Neuron (in vitro differentiated cells): Measurements from ENCODE around the gene C2.

Experiments used
- H2AFZ ChIP-seq: one replicate; pipeline ENCODE4 v1.6.1; 2013; ENCODE audit warnings: low read depth, mild to moderate bottlenecking, inconsistent platforms, low read length, moderate library complexity
- H3K27me3 ChIP-seq: one replicate; pipeline ENCODE4 v1.6.1; 2013; ENCODE audit warnings: low read length; ENCODE audit not compliant: insufficient read depth
- H3K36me3 ChIP-seq: one replicate; pipeline ENCODE4 v1.6.1; 2013; ENCODE audit warnings: low read length; ENCODE audit not compliant: insufficient read depth
- H3K4me1 ChIP-seq: one replicate; pipeline ENCODE4 v1.6.1; 2013; ENCODE audit warnings: low read length; ENCODE audit not compliant: insufficient read depth
- H3K4me3 ChIP-seq: 2 replicates; pipeline ENCODE4 v1.5.1; 2013; ENCODE audit warnings: mild to moderate bottlenecking, low read length, moderate library complexity
- H3K9me3 ChIP-seq: one replicate; pipeline ENCODE4 v1.6.1; 2013; ENCODE audit warnings: low read length

C2 gene

GRCh38 chr6:31945507-31946369 lies 18.2 kb downstream of the C2 start, which contains the start of gene CFB:
Gene CFB (plus strand): TSS chr6:31946095. CDS start chr6:31946222, 127 bp downstream.
- Histone ChIP-seq H3K4me1 (peaks cover 10% of the 10 kb centered on the region), H2AFZ (no peak within 1 kb of the TSS), H3K9me3 (no peaks in the 10 kb centered on the region), H3K27me3 (no peaks in the 10 kb centered on the region), H3K36me3 (peaks cover 4% of the 10 kb centered on the region), H3K4me3 (no peak within 1 kb of the TSS)

DNA sequence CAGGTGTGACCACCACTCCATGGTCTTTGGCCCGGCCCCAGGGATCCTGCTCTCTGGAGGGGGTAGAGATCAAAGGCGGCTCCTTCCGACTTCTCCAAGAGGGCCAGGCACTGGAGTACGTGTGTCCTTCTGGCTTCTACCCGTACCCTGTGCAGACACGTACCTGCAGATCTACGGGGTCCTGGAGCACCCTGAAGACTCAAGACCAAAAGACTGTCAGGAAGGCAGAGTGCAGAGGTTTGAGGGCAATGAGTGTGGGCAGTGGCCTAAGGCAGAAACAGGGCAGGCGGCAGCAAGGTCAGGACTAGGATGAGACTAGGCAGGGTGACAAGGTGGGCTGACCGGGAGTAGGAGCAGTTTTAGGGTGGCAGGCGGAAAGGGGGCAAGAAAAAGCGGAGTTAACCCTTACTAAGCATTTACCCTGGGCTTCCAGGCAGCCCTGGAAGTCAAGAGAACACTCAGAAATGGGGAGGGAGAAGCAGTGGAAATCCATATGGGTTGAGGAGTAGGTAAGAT lies 18.9 kb downstream of the C2 start:
- Histone ChIP-seq H3K4me1 (peaks cover 10% of the 10 kb centered on the region), H2AFZ (no peak overlapping the region), H3K36me3 (peaks cover 10% of the 10 kb centered on the region), H3K9me3 (no peaks in the 10 kb centered on the region), H3K4me3 (no peak overlapping the region), H3K27me3 (no peaks in the 10 kb centered on the region)

GRCh38 chr6:31947070-31947675 lies 19.7 kb downstream of the C2 start:
- Histone ChIP-seq H3K4me1 (peaks cover 10% of the 10 kb centered on the region), H3K4me3 (no peak overlapping the region), H3K9me3 (no peaks in the 10 kb centered on the region), H3K27me3 (no peaks in the 10 kb centered on the region), H2AFZ (no peak overlapping the region), H3K36me3 (peaks cover 18% of the 10 kb centered on the region)

DNA sequence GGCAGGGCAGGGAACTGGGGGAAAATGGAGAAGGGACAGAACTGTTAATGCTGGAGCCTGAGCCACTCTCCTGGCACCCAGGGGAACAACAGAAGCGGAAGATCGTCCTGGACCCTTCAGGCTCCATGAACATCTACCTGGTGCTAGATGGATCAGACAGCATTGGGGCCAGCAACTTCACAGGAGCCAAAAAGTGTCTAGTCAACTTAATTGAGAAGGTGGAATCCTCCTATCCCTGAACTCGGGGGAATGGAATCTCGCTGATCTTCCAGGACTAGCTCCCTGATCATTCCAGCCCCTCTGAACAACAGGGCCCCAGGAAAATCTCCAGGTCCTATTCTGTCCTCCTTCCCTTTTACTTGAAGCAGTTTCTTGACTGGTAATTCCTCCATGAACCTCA lies 20.3 kb downstream of the C2 start:
- no peaks in the 10 kb centered on the region for H3K27me3 ChIP-seq
- H3K4me3 ChIP-seq, result no peak overlapping the region
- peaks cover 25% of the 10 kb centered on the region for H3K36me3 ChIP-seq
- peaks cover 10% of the 10 kb centered on the region for H3K4me1 ChIP-seq
- no peaks in the 10 kb centered on the region for H3K9me3 ChIP-seq
- H2AFZ ChIP-seq, result no peak overlapping the region

DNA sequence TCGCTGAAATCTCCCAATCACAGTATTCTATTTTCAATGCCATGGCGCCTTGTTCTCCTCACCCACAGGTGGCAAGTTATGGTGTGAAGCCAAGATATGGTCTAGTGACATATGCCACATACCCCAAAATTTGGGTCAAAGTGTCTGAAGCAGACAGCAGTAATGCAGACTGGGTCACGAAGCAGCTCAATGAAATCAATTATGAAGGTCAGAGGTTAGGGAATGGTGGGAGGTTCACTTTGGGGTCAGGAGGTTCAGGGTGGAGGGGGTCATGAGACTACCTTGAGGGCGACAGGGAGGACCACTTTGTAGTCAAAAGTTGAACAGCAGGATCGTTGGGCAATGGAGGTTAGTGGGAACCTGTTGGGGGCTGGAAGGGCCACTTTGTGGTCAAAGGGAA lies 20.8 kb downstream of the C2 start:
- Histone ChIP-seq H3K27me3 (no peaks in the 10 kb centered on the region), H3K9me3 (no peaks in the 10 kb centered on the region), H3K36me3 (peaks cover 29% of the 10 kb centered on the region), H3K4me1 (peaks cover 10% of the 10 kb centered on the region), H3K4me3 (no peak overlapping the region), H2AFZ (no peak overlapping the region)

DNA sequence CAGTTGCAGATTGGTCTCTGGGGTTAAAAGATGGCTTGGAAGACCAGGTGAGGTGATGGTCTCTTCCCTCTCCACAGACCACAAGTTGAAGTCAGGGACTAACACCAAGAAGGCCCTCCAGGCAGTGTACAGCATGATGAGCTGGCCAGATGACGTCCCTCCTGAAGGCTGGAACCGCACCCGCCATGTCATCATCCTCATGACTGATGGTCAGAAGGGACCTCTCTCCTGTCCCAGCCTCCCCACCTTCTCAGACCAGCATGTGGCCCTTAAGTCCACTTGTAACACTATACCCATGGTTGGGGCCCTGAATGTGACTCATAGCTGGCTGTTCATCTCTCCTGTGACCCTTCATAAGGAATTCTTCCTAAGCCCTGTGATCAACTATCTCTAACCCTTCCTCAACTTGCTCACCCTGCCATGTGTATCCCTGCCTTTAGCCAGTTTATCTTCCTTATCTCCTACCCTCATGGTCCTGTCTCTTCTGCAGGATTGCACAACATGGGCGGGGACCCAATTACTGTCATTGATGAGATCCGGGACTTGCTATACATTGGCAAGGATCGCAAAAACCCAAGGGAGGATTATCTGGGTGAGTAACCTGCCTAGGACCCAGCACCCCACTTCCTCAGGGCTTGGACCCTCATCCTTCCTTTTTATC lies 21.4 kb downstream of the C2 start:
- H3K4me3 ChIP-seq, result no peak overlapping the region
- H3K27me3 ChIP-seq, result no peaks in the 10 kb centered on the region
- H2AFZ ChIP-seq, result no peak overlapping the region
- peaks cover 10% of the 10 kb centered on the region for H3K4me1 ChIP-seq
- H3K9me3 ChIP-seq, result no peaks in the 10 kb centered on the region
- H3K36me3 ChIP-seq, result peaks cover 34% of the 10 kb centered on the region

GRCh38 chr6:31949926-31950548 lies 22.5 kb downstream of the C2 start:
- no peak overlapping the region for H3K4me3 ChIP-seq
- H3K9me3 ChIP-seq, result no peaks in the 10 kb centered on the region
- H3K4me1 ChIP-seq, result peaks cover 10% of the 10 kb centered on the region
- H2AFZ ChIP-seq, result no peak overlapping the region
- no peaks in the 10 kb centered on the region for H3K27me3 ChIP-seq
- H3K36me3 ChIP-seq, result peaks cover 46% of the 10 kb centered on the region

DNA sequence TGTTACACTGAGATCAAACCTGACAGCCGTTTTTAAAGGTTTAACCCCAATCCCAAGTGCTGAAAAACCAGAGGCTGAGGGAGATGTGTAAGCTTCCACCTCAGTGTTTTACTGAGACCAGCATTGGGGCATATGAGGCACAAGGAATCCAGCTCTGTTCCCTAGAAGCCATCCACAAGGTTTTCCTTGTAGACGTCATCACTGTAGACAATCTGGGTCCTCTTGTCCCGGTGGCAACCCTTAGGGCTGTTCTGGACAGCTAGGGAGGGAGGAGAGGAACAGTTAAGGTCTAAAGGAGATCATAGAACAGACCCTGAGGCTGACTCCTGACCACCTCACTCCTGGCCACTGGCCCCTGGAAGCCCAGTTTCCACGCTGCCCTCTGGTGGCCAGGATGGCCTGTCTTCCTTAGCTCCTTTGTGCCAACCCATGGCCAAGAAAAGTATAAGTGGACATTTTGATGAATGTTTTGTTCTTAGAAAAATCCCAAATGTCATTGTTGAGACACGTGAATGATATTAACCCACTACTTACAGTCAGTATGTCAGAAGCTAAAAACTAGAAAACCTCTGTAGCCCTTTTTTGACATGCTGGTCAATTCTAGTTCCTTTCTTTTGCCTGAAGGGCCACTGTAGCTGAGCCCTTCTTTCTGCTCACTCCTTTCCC lies 24.8 kb downstream of the C2 start:
- Histone ChIP-seq H3K27me3 (no peaks in the 10 kb centered on the region), H2AFZ (no peak overlapping the region), H3K4me1 (no peaks in the 10 kb centered on the region), H3K4me3 (no peak overlapping the region), H3K9me3 (no peaks in the 10 kb centered on the region), H3K36me3 (peaks cover 66% of the 10 kb centered on the region)

- Histone ChIP-seq H3K4me1 (peaks cover 3% of the 10 kb centered on the region), H3K4me3 (no peak overlapping the region), H3K9me3 (no peaks in the 10 kb centered on the region), H3K36me3 (peaks cover 66% of the 10 kb centered on the region), H2AFZ (no peak overlapping the region), H3K27me3 (no peaks in the 10 kb centered on the region)
These were observed 25.4 kb downstream of the C2 start for GRCh38 chr6:31952890-31953289.

GRCh38 chr6:31954511-31954910 lies 27.0 kb downstream of the C2 start:
- H3K27me3 ChIP-seq, result no peaks in the 10 kb centered on the region
- H3K4me3 ChIP-seq, result no peak overlapping the region
- H3K9me3 ChIP-seq, result no peaks in the 10 kb centered on the region
- H3K4me1 ChIP-seq, result peaks cover 12% of the 10 kb centered on the region
- H3K36me3 ChIP-seq, result peaks cover 66% of the 10 kb centered on the region
- no peak overlapping the region for H2AFZ ChIP-seq

- no peaks in the 10 kb centered on the region for H3K27me3 ChIP-seq
- peaks cover 18% of the 10 kb centered on the region for H3K4me1 ChIP-seq
- peaks cover 66% of the 10 kb centered on the region for H3K36me3 ChIP-seq
- H3K4me3 ChIP-seq, result no peak overlapping the region
- no peak overlapping the region for H2AFZ ChIP-seq
- no peaks in the 10 kb centered on the region for H3K9me3 ChIP-seq
These were observed 29.3 kb downstream of the C2 start for GRCh38 chr6:31956796-31957195.

- Histone ChIP-seq H3K4me1 (peaks cover 18% of the 10 kb centered on the region), H2AFZ (peak overlapping the region; percentile 33), H3K9me3 (no peaks in the 10 kb centered on the region), H3K27me3 (no peaks in the 10 kb centered on the region), H3K36me3 (peaks cover 66% of the 10 kb centered on the region), H3K4me3 (peak overlapping the region; percentile 86)
These were observed 30.9 kb downstream of the C2 start for GRCh38 chr6:31958412-31958740.
